NCI-H2081 (cell line): ENCODE results near the gene CMKLR1.

ENCODE experiments used
- DNase-seq, 2 experiments: peaks; one replicate each; lab custom pipeline; 2025; lab: John Stamatoyannopoulos, UW

Gene CMKLR1

DNA sequence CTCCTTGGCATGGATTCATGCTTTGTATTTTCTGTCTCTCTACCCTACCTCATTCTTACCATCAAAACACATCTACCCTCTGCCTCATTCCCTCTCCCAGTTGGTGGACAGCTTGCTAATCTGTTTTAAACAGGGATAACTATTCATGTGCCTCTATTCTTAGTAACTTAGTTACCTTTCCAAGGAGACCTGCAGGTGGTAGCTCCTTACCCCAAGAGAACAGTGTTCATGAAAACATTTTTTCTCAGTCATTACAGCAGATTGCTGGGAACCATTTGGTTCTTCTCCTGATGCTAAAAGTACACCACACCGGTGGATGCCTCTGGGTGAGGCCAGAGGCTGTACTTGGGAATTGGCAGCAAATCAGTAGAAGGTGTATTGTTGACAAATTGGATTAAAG is 73.0 kb downstream of the CMKLR1 start:
- DNase-seq = no peak

DNA sequence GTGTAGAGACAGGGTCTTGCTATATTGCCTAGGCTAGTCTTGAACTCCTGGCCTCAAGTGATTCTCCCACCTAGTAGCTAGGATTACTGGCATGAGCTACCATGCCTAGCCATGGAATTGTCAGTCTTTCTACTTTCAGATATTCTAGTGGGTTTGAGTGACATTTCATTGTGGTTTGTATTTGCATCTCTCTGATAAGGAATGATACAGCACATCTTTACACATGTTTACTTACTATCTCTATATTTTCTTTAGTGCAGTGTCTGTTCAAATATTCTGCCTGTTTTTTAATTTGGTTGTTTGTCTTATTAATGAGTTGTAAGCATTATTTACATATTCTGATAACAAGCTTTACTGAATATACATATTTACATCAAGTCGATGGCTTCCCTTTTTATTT is 73.6 kb downstream of the CMKLR1 start:
- no peak for DNase-seq

DNA sequence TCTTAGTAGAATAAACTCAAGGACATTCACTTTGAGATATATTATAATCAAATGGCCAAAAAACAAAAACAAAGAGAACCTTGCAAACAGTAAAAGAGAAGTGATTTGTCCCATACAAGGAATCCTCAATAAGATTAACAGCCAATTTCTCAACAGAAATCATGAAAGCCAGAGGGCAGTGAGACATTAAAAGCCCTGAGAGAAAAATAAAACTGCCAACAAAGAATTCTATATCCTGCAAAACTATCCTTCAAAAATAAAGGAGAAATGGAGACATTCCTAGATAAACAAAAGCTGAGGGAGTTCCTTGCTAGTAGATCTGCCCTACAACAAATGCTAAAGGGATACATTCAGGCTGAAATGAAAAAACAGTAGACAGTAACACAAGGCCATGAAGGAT is 78.1 kb downstream of the CMKLR1 start:
- DNase-seq = no peak

DNA sequence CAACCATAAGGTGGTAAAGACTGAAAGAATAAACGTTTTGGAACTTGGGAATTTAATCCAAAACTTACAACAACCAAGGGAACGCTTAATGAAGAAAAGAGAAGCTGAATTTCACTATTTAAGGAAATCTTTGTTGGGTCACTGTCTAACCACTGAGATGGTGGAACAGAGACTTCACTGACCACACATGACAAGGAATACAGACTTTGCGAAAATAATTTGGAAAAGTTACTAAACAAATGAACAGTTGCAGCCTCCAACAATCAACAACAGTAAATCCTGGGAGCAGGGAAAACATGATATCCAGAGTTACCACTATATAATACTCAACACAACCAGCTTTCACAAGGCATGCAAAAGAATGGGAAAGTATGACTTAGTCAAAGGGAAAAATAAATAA is 79.1 kb downstream of the CMKLR1 start:
- DNase-seq = no peak

DNA sequence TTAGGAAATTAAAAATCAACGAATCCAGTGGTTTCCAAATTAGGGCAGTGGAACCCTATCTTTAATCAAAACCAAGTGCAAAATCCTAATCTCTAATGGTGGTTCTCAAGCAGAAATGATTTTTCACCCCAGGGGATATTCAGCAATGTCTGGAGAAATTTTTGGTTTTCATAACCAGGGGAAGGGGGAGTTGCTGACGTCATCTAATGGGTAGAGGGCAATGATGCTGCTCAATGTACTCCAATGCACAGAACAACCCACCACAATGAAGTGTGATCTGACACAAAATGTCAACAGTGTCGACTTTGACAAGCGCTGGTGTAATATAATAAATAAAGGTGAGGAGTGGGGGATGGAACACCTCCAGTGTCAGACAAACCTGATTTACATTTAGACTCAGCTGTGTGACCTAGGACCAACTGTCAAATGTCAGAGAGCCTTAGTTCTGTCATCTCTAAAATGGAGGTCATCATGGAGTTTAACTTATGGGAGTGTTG is 81.5 kb downstream of the CMKLR1 start:
- DNase-seq = no peak

DNA sequence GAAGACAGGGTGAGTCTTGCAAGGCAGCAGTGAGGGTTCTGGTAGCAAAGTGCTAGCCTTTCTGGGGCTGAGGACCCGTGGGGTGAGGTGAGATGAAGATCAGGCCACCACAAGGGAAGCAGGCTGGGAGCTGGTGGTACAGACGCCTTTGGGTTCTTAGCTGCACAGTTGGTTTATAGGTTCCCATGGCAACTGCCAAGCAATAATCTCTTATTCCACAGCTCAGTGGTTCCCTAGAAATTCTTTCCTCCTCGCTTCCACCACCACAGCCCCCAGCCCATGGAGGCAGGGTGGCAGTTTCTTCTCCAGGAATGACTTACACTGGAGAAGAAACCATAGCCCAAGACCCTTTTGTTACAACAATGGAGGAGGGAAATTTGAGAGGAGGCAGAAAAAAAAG is 82.1 kb downstream of the CMKLR1 start:
- DNase-seq = no peak

DNA sequence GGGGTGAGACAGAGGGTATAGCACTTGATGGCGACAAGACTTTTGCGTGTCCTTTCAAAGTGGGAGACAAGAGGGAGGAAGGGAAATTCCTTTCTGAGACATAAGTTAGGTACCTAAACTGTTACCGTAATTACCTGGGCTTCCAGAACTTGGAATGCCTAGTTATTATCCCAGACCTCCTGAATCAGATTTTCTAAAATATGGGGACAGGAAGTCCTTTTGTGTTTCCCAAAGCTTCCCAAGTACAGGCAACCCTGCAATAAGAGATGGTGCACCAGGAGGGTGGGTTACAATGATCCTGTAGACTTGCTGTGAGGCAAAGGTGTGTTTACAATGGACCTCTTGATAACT is 83.9 kb downstream of the CMKLR1 start:
- no peak for DNase-seq

DNA sequence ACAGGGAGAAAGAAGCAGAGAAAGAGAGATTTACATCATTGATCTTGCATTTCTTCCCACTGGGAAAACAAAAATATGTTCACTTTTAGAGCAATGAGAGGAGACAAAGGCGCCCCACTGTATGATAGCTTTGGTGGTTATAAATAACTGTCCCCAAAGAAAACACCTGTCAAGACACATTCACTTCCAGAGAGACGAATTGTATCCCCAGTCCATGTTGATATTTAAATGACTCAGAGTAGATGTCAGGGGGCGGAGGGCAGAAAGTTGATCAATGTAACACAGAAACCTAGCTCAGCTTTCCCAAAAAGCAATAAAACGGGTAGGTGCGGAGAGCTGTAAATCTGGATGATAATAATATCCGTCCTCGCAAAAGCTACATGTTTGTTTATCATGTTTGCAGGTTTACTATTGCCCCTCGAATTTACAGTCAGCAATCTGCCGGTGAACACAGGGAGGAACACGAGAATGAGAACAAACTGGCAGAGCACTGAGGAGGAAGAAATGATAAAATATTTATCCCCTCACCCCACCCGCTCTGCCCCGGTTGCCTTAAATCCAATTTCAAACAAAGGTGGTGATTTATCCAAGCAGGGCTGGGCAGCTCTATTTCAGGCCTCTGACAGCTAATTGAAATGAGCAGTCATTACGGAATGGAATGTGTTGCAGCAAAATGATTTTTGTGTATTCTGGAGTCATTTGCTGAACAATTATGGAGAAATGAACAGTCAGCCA is 84.4 kb downstream of the CMKLR1 start:
- no peak for DNase-seq

DNA sequence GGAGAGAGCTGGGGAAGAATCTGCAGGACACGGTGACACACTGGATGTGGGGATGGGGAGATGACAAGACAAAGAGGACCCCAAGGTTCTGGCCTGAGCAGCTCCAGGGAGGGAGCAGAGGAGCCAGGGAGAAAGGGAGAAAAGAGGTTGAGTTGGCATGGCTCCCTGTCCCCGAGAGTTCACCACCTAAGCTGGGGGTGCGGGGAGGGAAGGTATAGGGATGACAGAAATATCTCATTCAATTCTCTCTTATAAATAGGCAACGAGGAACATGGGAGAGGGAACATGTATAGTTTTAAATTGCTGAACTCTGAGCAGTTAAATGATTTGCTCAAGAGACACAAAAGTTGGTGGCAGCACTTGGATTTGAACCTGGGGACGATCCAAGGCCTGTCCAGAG is 85.1 kb downstream of the CMKLR1 start:
- DNase-seq = no peak

DNA sequence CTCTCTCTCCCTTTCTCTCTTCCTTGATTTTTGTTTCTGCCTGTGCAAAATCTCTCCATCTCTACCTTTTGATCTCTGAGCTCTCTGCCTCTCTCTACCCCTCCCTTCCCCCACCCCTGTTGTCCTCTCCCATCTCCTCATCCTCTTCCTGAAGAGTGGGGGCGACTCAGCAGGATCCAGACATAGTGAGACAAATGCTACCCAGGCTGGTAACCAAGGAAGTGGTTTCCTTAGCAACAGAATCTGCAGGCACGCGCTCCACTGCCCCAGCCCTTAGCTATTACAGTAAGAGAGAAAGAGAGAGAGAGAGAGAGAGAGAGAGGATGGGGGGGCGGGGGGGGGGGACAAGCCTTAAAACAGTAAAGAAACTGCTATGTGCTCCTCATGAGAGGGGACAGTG is 85.6 kb downstream of the CMKLR1 start:
- no peak for DNase-seq

DNA sequence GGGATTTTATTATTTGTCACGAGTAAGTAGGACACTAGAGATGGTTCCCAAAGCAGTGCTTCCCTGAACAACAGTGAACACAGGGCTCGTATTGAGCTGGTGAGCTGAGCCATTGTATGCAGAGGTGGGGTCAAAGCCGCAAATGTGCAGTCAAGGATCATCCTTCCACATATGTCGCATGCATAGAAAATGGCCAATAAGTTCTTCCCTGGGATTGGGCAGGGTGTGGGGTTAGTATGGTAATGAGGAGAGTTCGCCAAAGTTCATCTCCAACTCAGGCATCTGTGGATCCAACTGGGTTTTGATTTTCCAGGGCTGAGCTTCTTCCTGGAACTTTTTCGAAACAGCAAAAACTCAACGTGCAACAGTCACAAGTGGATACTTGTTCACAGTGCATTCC is 86.6 kb downstream of the CMKLR1 start:
- DNase-seq = no peak

DNA sequence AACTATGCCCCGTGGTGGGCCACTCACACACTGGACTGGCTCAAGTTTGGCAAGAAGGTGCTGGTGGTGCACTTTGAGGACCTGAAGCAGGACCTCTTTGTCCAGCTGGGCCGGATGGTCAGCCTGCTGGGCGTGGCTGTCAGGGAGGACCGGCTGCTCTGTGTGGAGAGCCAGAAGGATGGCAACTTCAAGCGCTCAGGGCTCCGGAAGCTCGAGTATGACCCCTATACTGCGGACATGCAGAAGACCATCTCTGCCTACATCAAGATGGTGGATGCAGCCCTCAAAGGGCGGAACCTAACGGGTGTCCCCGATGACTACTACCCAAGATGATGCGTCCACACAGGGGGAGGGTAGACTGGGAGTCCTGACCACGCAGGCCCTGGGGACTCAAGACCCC is 91.1 kb downstream of the CMKLR1 start:
- no peak for DNase-seq

DNA sequence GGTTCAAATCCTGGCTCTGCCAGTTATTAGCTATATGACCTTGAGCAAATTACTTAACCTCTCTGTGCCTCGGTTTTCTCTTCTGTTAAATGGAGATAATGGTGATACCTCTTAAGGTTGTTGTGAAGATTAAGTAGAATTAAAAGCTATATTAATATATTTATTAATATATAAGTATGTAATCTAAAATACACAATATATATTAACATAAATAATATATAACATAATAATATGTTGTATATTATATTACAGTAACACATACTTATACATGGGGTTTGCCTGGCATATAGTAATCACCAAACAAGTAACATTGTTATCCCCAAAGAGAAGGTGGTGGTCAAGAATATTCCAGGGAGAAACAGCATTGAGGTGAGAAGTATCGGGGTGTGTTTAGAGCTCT is 92.0 kb downstream of the CMKLR1 start:
- DNase-seq = no peak

DNA sequence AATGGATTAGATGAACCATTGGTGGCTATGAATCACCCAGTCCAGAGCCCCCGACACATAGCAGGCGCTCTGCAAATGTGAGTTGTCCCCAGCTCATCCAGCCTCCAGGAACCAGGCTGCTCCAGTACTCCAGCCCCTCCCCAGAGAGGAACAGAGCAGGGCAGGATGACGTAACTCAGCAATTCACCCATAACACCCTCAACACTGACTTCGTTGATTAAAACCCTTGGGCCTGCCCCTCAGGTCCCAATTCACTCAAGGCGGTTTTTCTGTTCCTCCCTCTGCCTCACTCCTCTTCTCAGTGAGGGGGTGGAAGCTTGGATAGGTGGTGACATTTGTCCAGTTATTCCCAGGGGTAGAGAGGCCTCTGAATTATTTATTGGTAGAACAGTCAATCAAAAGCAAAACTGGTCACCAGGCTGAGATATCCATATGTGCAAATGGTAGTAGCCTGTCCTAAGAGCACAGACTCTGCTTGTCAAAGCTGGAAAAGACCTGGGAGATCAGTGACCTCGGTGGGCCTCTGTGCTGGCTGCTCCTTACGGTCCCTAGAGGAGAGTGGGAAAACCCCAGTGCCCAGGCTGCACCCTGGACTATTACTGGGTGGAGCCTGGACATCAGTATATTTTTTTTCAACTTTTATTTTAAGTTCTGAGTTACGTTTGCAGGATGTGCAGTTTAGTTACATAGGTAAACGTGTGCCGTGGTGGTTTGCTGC is 97.0 kb downstream of the CMKLR1 start:
- DNase-seq = no peak

DNA sequence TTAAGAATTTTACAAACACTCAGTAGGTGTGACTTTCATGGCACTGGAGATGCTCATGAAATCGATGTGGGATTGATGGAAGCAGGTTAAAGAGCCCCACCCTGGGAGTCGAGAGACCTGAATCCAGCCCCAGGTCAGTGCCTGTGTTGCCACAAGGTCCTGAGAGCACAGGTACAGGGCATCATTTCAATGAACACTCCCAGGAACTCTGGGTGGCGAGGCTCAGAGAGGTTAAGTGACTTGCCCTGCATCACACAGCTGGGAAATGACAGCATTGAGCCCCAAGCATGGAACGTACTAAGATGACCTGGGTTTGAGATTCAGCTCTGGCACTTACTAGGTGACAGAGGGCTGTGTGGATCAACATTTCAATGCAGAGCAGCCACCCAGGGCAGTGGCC is 98.2 kb downstream of the CMKLR1 start:
- DNase-seq = no peak

DNA sequence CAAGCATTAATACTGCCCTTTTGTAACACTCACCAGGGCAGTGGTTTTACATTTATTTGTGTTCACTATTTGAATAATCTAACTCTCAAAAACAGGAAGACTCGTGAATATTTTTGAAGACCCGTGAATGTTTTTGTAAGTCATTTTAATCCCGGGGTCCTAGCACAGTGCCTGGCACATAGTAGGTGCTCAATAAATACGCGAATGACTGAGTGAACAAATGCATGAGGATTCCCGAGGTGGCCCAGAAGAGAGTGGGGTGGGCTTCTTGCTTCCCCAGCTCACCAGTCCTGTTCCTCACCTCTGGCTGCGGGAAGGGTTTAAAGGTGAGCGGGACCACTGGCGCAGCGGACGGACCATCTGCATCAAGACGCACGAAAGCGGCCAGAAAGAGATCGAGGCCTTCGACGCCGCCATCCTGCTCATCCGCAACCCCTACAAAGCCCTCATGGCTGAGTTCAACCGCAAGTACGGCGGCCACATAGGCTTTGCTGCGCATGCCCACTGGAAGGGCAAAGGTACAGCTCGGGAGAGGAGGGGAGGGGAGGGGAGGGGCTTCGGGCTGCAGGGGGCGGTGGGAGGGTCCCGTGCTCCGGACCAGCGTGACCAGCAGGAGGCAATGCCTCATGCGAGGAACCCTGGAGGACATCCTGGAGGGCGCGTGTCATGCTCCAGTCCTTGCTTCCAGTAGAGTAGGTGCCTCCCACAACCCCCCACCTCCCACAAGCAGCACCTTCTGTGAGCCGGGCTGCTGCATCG is 98.9 kb downstream of the CMKLR1 start:
- no peak for DNase-seq

DNA sequence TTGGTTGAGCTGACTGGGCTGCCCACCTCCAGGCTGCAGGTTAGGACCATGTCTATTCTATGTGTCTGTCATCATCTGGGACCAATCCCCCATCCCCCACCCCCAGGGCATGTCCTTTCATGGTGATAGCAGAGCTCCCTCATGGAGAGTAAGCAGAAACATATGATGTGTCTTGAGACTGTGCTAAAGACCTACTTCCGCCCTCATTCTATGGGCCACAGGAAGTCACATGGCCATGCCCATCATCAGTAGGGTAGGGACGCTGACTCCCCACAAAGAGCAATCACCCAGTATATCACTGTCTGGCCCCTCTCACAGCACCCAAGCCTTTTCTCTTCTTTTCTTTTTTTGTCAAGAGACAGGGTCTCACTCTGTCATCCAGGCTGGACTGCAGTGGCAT is 99.7 kb downstream of the CMKLR1 start:
- DNase-seq = no peak

DNA sequence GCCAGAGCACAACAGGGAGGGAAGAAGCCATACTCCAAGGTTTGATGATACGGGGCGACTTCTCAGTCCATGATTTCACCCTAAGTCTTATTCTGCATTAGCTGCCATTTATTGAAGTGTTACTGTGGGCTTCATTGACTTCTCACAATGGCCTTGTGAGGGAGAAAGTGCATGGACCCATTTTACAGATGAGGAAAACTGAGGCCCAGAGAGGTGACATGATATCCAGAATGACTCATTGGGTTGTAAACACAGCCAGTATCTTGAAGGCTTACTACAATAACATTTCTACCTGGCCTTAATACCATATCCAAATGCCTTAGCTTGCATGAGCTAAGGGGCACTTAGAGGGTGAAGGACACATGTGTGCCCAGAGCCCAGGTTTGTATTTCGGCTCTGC is 100.6 kb downstream of the CMKLR1 start:
- DNase-seq = no peak
